H9 (cell line): ENCODE results near the gene INPP5A. TPM values are rescaled to one million over a fixed set of nuclear protein-coding genes. Genes with fewer than 3 reads are reported as not detected.

Experiments
- DNase-seq: peaks from one replicate; pipeline ENCODE4 v3.0.0-alpha.2; 2017
- H2AFZ ChIP-seq: one replicate; pipeline ENCODE4 v1.6.1; 2013; ENCODE audit warnings: mild to moderate bottlenecking, low read length, control low read depth, moderate library complexity
- H2AK5ac ChIP-seq: 2 replicates; pipeline ENCODE4 v1.6.1; 2013; ENCODE audit warnings: low read length, control low read depth, mixed read lengths; ENCODE audit not compliant: insufficient read length
- H2BK120ac ChIP-seq: one replicate; pipeline ENCODE4 v1.6.1; 2013; ENCODE audit warnings: low read depth, mild to moderate bottlenecking, low read length, control low read depth, inconsistent platforms; ENCODE audit not compliant: poor library complexity, severe bottlenecking
- H2BK12ac ChIP-seq: 2 replicates; pipeline ENCODE4 v1.6.1; 2013; ENCODE audit warnings: low read length, control low read depth, mixed read lengths, low read depth; ENCODE audit not compliant: insufficient read length
- H2BK15ac ChIP-seq: 2 replicates; pipeline ENCODE4 v1.6.1; 2013; ENCODE audit warnings: low read depth, low read length, control low read depth
- H2BK20ac ChIP-seq: one replicate; pipeline ENCODE4 v1.6.1; 2013; ENCODE audit warnings: low read depth, mild to moderate bottlenecking, low read length, control low read depth, inconsistent platforms; ENCODE audit not compliant: poor library complexity, severe bottlenecking
- H2BK5ac ChIP-seq: 2 replicates; pipeline ENCODE4 v1.6.1; 2013; ENCODE audit warnings: low read length, control low read depth, mixed read lengths; ENCODE audit not compliant: insufficient read length
- H3K14ac ChIP-seq: 2 replicates; pipeline ENCODE4 v1.6.1; 2013; ENCODE audit warnings: low read length, control low read depth; ENCODE audit not compliant: insufficient read depth
- H3K18ac ChIP-seq: 2 replicates; pipeline ENCODE4 v1.6.1; 2013; ENCODE audit warnings: low read depth, mild to moderate bottlenecking, mixed read lengths, low read length, control low read depth; ENCODE audit not compliant: insufficient read length
- H3K23ac ChIP-seq: 2 replicates; pipeline ENCODE4 v1.6.1; 2013; ENCODE audit warnings: low read length, control low read depth, mixed read lengths, low read depth; ENCODE audit not compliant: insufficient read length
- H3K23me2 ChIP-seq: 2 replicates; pipeline ENCODE4 v1.6.1; 2013; ENCODE audit warnings: low read depth, mild to moderate bottlenecking, mixed read lengths, low read length, control low read depth; ENCODE audit not compliant: insufficient read length, poor library complexity, severe bottlenecking
- H3K27ac ChIP-seq: 2 replicates; pipeline ENCODE4 v1.5.1; 2013; ENCODE audit warnings: low read length, control low read depth, mixed read lengths, low read depth; ENCODE audit not compliant: insufficient read length
- H3K27me3 ChIP-seq: 2 replicates; pipeline ENCODE4 v1.6.1; 2013; ENCODE audit warnings: low read length, control low read depth, inconsistent platforms; ENCODE audit not compliant: insufficient read depth
- H3K4ac ChIP-seq: 2 replicates; pipeline ENCODE4 v1.6.1; 2013; ENCODE audit warnings: low read depth, mild to moderate bottlenecking, control low read depth, inconsistent platforms, low read length, moderate library complexity
- H3K4me1 ChIP-seq: 2 replicates; pipeline ENCODE4 v1.6.1; 2013; ENCODE audit warnings: low read length, control low read depth, inconsistent platforms; ENCODE audit not compliant: insufficient read depth
- H3K4me2 ChIP-seq: 2 replicates; pipeline ENCODE4 v1.6.1; 2013; ENCODE audit warnings: low read length, control low read depth, mixed read lengths; ENCODE audit not compliant: insufficient read length, insufficient read depth
- H3K56ac ChIP-seq: 2 replicates; pipeline ENCODE4 v1.6.1; 2013; ENCODE audit warnings: low read depth, mild to moderate bottlenecking, mixed read lengths, low read length, control low read depth; ENCODE audit not compliant: insufficient read length
- H3K79me1 ChIP-seq: 2 replicates; pipeline ENCODE4 v1.6.1; 2013; ENCODE audit warnings: low read depth, mild to moderate bottlenecking, moderate library complexity, low read length, control low read depth, inconsistent platforms; ENCODE audit not compliant: insufficient read depth, poor library complexity, severe bottlenecking
- H3K79me2 ChIP-seq: 2 replicates; pipeline ENCODE4 v1.6.1; 2013; ENCODE audit warnings: low read length, control low read depth, inconsistent platforms; ENCODE audit not compliant: insufficient read depth
- H3K9ac ChIP-seq: 2 replicates; pipeline ENCODE4 v1.6.1; 2013; ENCODE audit warnings: low read length, control low read depth, mixed read lengths; ENCODE audit not compliant: insufficient read length; ENCODE audit errors: extremely low read depth
- H3K9me3 ChIP-seq: one replicate; pipeline ENCODE4 v1.6.1; 2013; ENCODE audit warnings: low read depth, low read length, inconsistent platforms; ENCODE audit not compliant: control insufficient read depth
- H3T11ph ChIP-seq: one replicate; pipeline ENCODE4 v1.6.1; 2013; ENCODE audit warnings: mild to moderate bottlenecking, low read length, control low read depth, inconsistent platforms
- H4K20me1 ChIP-seq: one replicate; pipeline ENCODE4 v1.6.1; 2013; ENCODE audit not compliant: control insufficient read depth, insufficient read length, insufficient read depth
- H4K5ac ChIP-seq: 2 replicates; pipeline ENCODE4 v1.6.1; 2013; ENCODE audit warnings: low read depth, mild to moderate bottlenecking, mixed read lengths, low read length, control low read depth; ENCODE audit not compliant: insufficient read length
- H4K8ac ChIP-seq: replicated peaks from 2 replicates; pipeline ENCODE4 v1.6.1; 2013; ENCODE audit warnings: low read length, control low read depth, mixed read lengths, low read depth; ENCODE audit not compliant: insufficient read length
- H4K91ac ChIP-seq: 2 replicates; pipeline ENCODE4 v1.6.1; 2013; ENCODE audit warnings: low read depth, mild to moderate bottlenecking, moderate library complexity, mixed read lengths, low read length, control low read depth; ENCODE audit not compliant: insufficient read length
- H3K27ac Mint-ChIP-seq, 3 experiments: 2 replicates in 2 of 3; 3 replicates in 1 of 3; pipeline ENCODE4 v1.8.0; 2020 to 2021; ENCODE audit warnings: mixed read lengths in 3 of 3, mild to moderate bottlenecking in 1 of 3, moderate library complexity in 1 of 3
- H3K27me3 Mint-ChIP-seq: 2 replicates; pipeline ENCODE4 v1.8.0; 2021; ENCODE audit warnings: low read depth, mild to moderate bottlenecking, moderate library complexity, mixed read lengths
- H3K36me3 Mint-ChIP-seq, 3 experiments: 2 replicates in 2 of 3; 3 replicates in 1 of 3; pipeline ENCODE4 v1.8.0; 2020 to 2021; ENCODE audit warnings: low read depth in 3 of 3, mixed read lengths in 3 of 3; ENCODE audit not compliant: insufficient read depth in 1 of 3
- H3K4me1 Mint-ChIP-seq, 2 experiments: 2 replicates each; pipeline ENCODE4 v1.8.0; 2020; ENCODE audit warnings: mixed read lengths in 2 of 2
- H3K4me3 Mint-ChIP-seq, 2 experiments: 2 replicates in 1 of 2; 3 replicates in 1 of 2; pipeline ENCODE4 v1.8.0; 2020 to 2021; ENCODE audit warnings: mild to moderate bottlenecking in 2 of 2, mixed read lengths in 2 of 2, moderate library complexity in 1 of 2
- H3K9me3 Mint-ChIP-seq, 2 experiments: 2 replicates in 1 of 2; 3 replicates in 1 of 2; pipeline ENCODE4 v1.8.0; 2020; ENCODE audit warnings: mild to moderate bottlenecking in 2 of 2, mixed read lengths in 2 of 2, moderate library complexity in 1 of 2
- WGBS: extraction: QIAGEN DNeasy Blood & Tissue Kit; methylation state at CpG from one replicate; pipeline ENCODE4 v1.1.7; 2013; ENCODE audit warnings: missing lambda C conversion rate, low lambda C conversion rate, mixed read lengths; ENCODE audit not compliant: insufficient read length; ENCODE audit errors: extremely low coverage; 5-methylcytosine and 5-hydroxymethylcytosine counted together
- total RNA-seq: library from RNA; stranded (reverse); gene quantifications from 2 replicates; pipeline ENCODE4 v1.2.1, GENCODE V29; 2021
- TF ChIP-seq, protein P1 (sequence below): fragments of 200-600 bp; sonication (generic); conservative IDR thresholded peaks from 3 replicates; pipeline ENCODE4 v1.8.0; 2021; ENCODE audit warnings: antibody characterized with exemption, mild to moderate bottlenecking

INPP5A gene
- total RNA-seq, 1 experiment from 2014 or later = 17.7 TPM

DNA sequence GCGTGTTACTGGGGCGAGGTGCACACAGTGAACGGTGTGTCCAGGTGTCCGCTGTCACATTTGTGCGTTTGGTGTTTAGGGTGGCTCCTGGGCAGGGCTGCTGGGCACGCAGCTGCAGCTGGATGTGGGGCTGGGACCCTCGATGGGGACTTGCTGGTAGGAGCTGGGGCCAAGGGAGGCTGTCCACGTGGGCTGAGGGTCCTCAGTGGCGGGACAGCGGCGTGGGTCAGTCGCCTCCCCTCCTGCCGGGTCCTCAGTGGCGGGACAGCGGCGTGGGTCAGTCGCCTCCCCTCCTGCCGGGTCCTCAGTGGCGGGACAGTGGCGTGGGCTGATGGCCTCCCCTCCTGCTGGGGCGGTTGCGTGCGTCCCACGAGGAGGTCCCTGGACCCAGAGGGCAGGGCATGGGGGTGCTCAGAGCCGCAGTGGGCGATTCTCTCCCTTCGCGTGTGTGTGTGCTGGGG is 68.5 kb downstream of the INPP5A start:
- H3K36me3 Mint-ChIP-seq = peaks cover 5 to 21% (median 11%) of the 10 kb centered on the region in 3 experiments; a peak in 4 of 7 replicates

More for the DNA sequence above, 68.5 kb downstream of the INPP5A start:
- no peak overlapping the region for H2BK120ac ChIP-seq
- no peaks in the 10 kb centered on the region for H4K20me1 ChIP-seq
- DNase-seq = no peak
- no peak overlapping the region for H2BK20ac ChIP-seq
- no peaks in the 10 kb centered on the region for H3K27me3 ChIP-seq
- no peak overlapping the region for H3K9ac ChIP-seq
- no peak overlapping the region for H3K27ac Mint-ChIP-seq
- H3K4me1 Mint-ChIP-seq = peaks cover 5 to 6% of the 10 kb centered on the region in 2 experiments; a peak in 2 of 4 replicates
- H2AK5ac ChIP-seq = no peak overlapping the region
- no peak overlapping the region for H3K4me3 Mint-ChIP-seq
- WGBS = no CpG with 5 or more reads among the region's 28 CpGs
- H4K5ac ChIP-seq = no peak overlapping the region
- no peak overlapping the region for H2BK12ac ChIP-seq
- H3K27me3 Mint-ChIP-seq = peaks cover 29% of the 10 kb centered on the region
- H3K79me1 ChIP-seq = no peaks in the 10 kb centered on the region
- no peaks in the 10 kb centered on the region for H3K23me2 ChIP-seq
- H3T11ph ChIP-seq = no peak overlapping the region
- H2AFZ ChIP-seq = no peak overlapping the region
- no peak overlapping the region for H3K56ac ChIP-seq
- H2BK15ac ChIP-seq = no peak overlapping the region
- H2BK5ac ChIP-seq = no peak overlapping the region
- no peaks in the 10 kb centered on the region for H3K4me1 ChIP-seq
- H3K4me2 ChIP-seq = no peak overlapping the region
- no peaks in the 10 kb centered on the region for H3K79me2 ChIP-seq
- H3K9me3 Mint-ChIP-seq = peaks cover 21 to 29% of the 10 kb centered on the region in 2 experiments
- peak overlapping the region; percentile 66; the same call in 1 of the 2 replicates for H3K14ac ChIP-seq
- no peak overlapping the region for H3K23ac ChIP-seq
- no peak overlapping the region for H4K8ac ChIP-seq
- TF ChIP-seq, protein P1, sequence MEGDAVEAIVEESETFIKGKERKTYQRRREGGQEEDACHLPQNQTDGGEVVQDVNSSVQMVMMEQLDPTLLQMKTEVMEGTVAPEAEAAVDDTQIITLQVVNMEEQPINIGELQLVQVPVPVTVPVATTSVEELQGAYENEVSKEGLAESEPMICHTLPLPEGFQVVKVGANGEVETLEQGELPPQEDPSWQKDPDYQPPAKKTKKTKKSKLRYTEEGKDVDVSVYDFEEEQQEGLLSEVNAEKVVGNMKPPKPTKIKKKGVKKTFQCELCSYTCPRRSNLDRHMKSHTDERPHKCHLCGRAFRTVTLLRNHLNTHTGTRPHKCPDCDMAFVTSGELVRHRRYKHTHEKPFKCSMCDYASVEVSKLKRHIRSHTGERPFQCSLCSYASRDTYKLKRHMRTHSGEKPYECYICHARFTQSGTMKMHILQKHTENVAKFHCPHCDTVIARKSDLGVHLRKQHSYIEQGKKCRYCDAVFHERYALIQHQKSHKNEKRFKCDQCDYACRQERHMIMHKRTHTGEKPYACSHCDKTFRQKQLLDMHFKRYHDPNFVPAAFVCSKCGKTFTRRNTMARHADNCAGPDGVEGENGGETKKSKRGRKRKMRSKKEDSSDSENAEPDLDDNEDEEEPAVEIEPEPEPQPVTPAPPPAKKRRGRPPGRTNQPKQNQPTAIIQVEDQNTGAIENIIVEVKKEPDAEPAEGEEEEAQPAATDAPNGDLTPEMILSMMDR = no peak
- no peak overlapping the region for H3K4ac ChIP-seq
- H3K18ac ChIP-seq = no peak overlapping the region
- no peak overlapping the region for H4K91ac ChIP-seq
- no peaks in the 10 kb centered on the region for H3K9me3 ChIP-seq
- H3K27ac ChIP-seq = no peak overlapping the region
